Epidermal melanocyte (primary cell): ENCODE data around the gene MAGEB10.
"Not testable (repeated sequence)": the region's sequence is repeated elsewhere in the genome, so short reads cannot be mapped to it uniquely, and the experiment has no call there.

Source experiments
- DNase-seq: peaks from one replicate; pipeline ENCODE4 v3.0.0; 2011; ENCODE audit warnings: low spot score; ENCODE audit not compliant: insufficient read length

Gene MAGEB10

GRCh38 chrX:27807690-27808089 lies at the start of gene MAGEB10:
MAGEB10 (plus strand) TSS chrX:27807990; CDS start chrX:27821307, 13,317 bp downstream.
- DNase-seq, result no peak

GRCh38 chrX:27765718-27766117 lies 42.1 kb upstream of the MAGEB10 start:
- no peak for DNase-seq

- no peak for DNase-seq
Observed at GRCh38 chrX:27767387-27767786, 40.4 kb upstream of the MAGEB10 start.

- DNase-seq, result no peak
Observed at GRCh38 chrX:27775984-27776383, 31.8 kb upstream of the MAGEB10 start.

GRCh38 chrX:27796640-27797257 lies 11.0 kb upstream of the MAGEB10 start:
- DNase-seq, result no peak

- no peak for DNase-seq
Observed at GRCh38 chrX:27797575-27797974, 10.2 kb upstream of the MAGEB10 start.

- no peak for DNase-seq
Observed at GRCh38 chrX:27808226-27808625, 436 bp downstream of the MAGEB10 start.

GRCh38 chrX:27808991-27809859 lies 1.4 kb downstream of the MAGEB10 start:
- not testable (repeated sequence) for DNase-seq

- DNase-seq, result no peak
Observed at GRCh38 chrX:27815209-27815608, 7.4 kb downstream of the MAGEB10 start.

GRCh38 chrX:27823812-27824211 lies 16.0 kb downstream of the MAGEB10 start:
- no peak for DNase-seq

GRCh38 chrX:27838185-27838584 lies 30.4 kb downstream of the MAGEB10 start:
- no peak for DNase-seq

- DNase-seq, result no peak
Observed at GRCh38 chrX:27840881-27841280, 33.1 kb downstream of the MAGEB10 start.

GRCh38 chrX:27842859-27843258 lies 35.1 kb downstream of the MAGEB10 start:
- no peak for DNase-seq

GRCh38 chrX:27860337-27860736 lies 52.5 kb downstream of the MAGEB10 start:
- no peak for DNase-seq

GRCh38 chrX:27863809-27864208 lies 56.0 kb downstream of the MAGEB10 start:
- DNase-seq, result no peak
